DMS114 treated with DMSO at 0.1 percent for 48 hours (cell line): ENCODE data around the gene CCDC134.
A peak's percentile ranks its signal among the peaks of the same experiment; 100 is the strongest.

ENCODE experiments used
- DNase-seq: peaks from one replicate; lab custom pipeline; 2025; ENCODE audit not compliant: unreplicated experiment; lab: John Stamatoyannopoulos, UW

Gene CCDC134

DNA sequence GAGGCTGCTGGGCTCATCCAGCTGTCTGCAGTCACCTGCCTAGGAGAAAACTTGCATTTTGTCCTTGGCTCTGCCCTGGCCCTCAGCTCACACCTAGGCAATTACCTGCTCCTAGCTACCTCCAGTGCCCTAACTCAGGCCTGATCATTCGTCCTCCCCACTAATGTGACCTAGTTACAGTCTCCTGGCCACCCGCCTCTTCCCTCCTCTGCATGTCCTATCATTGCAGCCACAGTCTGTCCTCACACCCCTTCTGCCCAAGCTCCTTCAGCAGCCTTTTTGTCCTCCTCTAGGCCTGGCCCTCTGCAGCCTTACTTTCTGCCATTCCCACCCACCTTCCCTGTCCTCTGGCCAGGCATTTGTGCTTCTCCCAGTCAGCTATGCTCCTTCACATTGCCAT is 17.7 kb upstream of the CCDC134 start:
- no peak for DNase-seq

DNA sequence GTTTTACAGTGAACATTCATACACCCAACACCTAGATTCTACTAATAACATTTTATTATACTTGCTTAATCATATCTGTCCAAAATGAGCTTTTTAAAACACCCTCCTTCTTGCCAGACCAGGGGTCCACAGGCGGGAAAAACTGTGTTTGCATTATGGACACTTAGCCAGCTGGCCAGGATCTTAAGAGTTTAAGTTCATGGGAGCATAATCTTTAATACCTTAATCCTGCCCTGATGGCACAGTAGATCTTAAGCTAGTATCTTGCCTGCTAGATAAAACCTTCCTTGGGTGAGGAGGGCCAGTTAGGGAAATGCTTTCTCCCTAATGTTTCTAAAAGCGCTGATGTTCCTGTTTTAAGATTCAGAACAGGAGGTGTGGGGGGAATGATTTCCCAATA is 13.1 kb upstream of the CCDC134 start:
- DNase-seq = no peak

DNA sequence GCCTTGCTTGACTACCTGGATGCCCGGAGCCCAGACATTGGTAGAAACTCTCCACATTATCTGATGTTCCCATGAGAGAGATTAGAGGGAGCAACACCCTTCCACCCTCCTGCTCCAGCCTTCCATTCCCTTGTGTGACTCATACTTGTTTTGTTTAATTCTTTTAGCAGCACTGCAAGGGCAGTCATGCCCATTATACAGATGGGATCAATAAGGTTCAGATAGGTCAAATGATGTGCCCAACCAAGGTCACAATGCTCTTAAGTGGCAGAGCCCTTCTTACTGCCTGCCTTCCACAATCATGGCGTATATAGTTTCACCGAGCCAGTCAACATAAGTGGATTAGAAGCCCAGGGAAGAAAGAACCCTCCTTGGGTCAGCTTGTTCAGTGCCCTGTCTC is 6.6 kb upstream of the CCDC134 start:
- no peak for DNase-seq

DNA sequence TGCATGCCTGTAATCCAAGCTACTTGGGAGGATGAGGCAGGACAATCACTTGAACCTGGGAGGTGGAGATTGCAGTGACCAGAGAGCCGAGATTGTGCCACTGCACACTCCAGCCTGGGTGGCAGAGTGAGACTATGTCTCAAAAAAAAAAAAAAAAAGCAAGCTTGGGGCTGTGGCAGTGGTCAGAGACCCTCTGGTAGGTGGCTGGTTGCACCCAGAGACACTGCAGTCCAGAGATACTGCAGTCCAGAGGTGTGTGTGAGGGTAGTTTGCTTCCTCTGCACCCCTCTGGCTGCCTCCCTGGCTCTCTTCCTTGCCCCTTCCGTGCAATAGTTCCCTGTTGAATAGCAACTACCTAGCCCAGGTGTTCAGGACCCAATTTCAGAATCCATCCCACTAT is 1.7 kb upstream of the CCDC134 start:
- no peak for DNase-seq

DNA sequence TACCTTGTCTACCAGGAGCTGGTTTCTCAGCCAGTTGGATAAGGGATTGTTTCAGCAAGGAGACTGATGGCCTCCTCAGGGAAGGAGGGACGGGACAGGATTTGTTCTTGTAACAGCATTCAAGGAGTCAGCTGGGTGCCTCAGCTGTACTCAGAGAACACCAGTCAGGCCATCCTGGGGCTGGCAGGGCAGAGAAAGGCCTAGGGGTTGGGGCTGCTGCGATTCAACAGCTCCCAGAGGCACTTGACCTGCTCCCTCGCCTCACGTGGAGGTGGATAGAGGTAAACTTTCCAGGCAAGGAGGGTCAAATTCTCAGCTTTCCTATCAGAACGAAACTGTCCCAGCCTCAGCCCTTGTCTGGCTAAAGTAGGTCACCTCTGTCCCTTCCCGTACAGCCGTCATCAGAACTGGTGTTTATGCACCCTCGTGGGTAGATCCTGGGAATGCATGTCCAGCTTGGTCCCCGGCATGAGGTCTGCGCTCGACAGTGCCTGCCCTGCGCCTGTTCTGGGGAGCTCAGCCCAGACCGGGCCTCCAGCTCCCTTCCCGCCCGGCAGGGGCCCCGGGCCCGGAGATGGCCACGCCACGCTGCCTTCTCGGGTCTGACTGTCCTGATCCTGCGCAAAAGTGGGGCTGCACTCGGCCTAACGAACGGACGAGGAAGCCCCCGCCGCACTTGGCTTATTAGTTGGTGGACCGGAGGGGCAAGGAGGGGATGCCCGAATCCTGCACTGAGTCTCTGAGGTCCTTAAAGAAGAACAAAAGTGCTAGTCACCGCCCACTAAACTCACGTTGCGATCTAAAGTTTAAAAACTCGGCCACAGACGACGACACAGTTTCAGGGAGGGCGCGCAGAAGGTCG is 762 bp upstream of the CCDC134 start:
- peak; percentile 16 for DNase-seq

DNA sequence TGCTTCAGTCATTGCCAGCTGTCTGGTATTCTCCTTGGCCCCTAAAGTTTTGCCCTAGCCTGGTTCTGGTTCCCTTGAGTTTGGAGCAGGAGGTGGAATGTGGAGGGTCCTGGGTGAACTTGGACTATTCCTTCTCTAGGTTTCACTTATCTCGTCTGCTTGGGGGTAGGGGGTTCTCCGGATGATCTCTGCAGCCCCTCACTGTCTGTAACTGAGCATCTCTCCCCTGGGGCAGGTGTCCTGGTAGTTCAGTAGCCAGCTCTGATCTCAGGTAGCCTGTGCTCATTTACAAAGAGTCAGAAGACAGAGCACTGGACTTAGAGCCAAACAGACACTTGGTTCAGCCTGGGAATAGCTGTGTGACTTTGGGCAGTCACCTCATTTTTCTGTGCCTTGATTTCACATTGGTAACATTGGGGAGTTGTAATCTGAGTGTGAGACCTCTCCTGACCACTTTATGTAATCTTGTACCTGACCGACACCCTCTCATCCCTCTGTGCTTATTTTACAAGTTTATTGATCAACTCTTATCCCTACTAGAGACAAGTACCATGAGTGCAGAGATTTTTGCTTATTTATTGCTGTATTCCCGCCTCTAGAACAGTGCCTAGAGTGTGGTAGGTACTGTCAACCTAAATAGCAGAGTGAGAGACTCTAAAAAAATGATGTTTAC is 804 bp downstream of the CCDC134 start:
- DNase-seq = no peak

DNA sequence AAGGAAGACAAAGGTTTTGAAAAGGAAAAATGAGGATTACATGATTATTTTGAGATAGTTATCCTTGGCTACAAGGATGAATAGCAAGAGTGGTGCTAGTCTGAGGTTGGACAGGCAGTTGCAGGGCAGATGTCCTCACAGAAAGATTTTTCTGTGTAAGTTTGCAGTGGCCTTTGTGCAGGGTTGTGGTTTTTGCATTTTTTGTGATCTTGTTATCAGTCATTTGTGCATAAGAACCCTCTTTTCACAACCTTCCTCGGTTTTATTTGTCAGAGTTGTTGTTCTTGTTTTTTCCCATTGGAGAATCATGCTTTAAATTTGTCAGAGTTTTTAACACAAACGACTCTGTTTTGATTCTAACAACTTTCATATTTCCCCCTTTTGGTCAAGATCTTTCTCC is 1.4 kb downstream of the CCDC134 start:
- DNase-seq = no peak

DNA sequence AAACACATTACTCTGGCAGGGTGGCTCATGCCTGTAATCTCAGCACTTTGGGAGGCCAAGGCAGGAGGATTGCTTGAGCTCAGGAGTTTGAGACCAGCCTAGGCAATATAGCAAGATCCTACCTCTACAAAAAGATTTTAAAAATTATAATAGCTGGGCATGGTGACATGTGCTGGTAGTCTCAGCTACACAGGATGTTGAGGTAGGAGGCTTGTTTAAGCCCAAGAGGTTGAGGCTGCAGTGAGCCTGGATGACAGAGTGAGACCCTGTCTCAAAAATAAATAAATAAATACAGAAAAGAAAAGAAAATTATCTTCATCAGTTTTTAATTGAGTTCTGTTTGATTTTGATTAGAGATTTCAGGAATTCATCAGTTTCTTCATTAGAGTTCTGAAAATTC is 5.2 kb downstream of the CCDC134 start:
- no peak for DNase-seq

DNA sequence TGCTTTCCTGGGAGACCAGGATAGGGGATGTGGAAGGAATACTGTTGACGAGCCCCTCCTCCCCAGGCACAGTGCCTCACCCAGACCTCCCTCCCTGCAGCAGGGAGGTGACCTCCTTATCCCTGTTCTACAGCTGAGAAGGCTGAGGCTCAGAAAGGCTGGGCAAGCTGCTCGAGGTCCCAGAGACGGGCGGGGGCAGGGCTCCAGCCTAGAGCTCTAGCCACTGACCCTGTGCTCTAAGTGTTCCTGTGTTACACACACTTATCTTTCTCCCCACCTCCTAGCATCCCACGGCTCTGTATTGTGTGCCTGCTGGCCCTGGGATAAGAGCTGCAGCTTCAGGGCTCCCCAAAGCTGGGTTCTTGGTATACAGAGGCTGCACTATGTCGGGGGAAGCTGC is 7.9 kb downstream of the CCDC134 start:
- no peak for DNase-seq

DNA sequence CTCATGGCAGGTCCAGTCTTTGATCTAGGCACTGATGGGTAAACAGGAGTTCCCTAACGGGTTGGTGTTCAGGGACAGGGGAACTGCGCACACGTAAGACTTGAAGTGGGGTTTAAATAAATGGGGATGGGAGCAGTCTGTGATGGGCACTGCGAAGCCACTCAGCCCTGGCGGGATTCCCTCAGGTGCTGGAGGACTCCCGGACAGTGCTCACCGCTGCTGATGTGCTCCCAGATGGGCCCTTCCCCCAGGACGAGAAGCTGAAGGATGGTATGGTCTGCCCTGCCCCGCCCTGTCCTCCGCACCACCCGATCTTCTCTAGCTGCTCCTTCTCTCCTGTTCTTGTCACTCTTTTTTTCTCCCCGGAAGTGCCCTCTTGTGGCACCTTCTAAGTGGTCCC is 9.5 kb downstream of the CCDC134 start:
- no peak for DNase-seq

DNA sequence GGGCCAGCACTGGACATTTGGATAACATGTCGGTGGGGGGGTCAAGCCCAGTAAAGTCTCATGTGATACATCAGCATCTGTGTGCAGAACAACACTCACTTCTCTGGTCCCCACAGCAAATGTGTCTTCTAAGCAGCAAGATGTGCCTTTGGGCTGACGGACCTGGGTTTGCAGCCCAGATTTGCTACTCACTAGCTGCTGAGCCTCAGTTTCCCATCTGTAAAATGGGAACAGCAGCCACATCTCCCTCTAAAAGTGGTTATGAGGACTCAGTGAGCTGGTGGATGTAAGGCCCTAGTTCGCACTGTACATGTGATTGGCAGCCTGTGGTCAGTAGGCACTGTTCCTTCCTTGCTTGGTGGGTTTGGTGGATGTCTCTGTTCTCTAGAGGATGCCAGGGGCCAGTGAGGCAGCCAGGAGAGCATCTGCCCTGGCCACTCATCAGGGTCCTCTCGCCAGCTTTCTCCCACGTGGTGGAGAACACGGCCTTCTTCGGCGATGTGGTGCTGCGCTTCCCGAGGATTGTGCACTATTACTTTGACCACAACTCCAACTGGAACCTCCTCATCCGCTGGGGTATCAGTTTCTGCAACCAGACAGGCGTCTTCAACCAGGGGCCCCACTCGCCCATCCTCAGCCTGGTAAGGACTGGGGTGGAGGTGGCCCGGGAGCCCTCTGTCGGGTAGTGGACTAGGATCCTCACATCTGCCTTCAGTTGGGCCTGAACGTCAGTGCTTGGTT is 12.5 kb downstream of the CCDC134 start:
- no peak for DNase-seq

DNA sequence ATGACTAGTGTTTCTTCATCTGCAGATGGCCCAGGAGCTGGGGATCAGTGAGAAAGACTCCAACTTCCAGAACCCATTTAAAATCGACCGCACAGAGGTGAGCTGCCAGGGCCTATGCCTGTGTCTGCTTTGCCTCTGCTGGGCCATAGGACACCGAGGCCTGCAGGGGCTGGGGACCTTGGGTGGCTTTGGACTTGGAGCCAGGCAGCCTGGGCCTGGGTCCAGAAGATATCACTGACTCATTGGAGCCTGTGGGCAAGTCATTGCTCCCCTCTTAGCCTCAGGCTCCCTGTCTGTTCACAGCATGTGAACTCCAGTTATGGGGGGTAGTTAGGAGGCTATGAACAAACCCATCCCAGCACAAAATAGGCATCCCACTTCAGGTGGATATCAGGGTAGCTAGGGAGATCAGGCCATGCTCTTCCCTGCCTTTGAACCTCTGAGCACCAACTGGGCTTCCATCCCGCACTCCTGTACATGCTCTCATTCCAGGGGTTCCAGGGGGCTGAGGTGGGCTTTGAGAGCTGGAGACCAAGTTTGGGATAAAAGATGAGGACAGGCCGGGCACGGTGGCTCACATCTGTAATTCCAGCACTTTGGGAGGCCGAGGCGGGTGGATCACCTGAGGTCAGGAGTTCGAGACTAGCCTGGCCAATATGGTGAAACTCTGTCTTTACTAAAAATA is 13.4 kb downstream of the CCDC134 start:
- no peak for DNase-seq

DNA sequence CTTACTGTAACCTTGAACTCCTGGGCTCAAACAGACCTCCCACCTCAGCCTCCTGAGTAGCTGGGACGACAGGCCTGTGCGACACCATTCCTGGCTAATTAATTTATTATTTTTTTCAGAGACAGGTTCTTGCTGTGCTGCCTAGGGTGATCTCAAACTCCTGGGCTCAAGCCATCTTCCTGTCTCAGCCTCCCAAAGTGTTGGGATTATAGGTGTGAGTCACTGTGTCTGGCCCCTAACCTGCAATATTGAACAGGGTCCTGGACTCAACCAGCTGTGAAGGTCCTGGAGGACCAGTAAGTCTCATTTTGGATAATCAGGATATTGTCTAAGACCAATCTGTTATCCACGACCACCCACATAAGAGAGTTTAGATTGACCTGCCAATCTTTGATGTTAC is 15.2 kb downstream of the CCDC134 start:
- no peak for DNase-seq

DNA sequence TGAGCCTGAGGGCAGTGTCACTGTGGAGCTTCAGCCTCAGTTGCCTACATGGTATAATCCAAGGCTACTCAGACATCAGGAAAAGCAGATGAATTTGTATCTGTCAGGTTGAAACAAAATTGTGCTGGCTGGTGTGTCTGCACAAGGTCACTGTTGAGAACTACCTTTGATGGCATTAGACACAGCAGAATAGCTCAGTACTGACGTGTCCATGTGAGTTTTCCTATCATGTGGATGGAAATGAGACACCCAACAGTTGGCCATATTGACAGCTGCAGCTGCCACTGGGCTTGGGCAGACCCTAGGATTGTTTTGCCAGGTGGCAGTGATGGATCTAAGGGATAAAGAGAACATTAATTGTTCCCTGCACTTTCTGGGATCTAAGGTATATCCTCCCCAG is 15.8 kb downstream of the CCDC134 start:
- no peak for DNase-seq

DNA sequence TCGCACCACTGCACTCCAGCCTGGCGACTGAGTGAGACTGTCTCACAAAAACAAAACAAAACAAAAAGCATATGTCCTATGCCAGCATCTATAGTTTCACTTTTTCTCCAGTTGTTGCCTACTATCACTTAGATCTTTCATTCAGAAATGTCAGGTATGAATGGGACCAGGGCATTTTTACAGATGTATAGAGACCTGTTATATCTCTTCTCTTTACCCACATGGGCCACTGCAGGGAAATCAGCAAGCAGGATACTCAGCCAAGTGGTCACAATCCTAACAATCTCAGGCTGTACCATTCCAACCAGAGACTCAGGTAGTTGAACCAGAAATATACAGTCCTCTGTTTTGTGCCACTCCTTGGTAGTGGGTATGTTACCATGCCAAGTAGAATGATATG is 16.4 kb downstream of the CCDC134 start:
- no peak for DNase-seq

DNA sequence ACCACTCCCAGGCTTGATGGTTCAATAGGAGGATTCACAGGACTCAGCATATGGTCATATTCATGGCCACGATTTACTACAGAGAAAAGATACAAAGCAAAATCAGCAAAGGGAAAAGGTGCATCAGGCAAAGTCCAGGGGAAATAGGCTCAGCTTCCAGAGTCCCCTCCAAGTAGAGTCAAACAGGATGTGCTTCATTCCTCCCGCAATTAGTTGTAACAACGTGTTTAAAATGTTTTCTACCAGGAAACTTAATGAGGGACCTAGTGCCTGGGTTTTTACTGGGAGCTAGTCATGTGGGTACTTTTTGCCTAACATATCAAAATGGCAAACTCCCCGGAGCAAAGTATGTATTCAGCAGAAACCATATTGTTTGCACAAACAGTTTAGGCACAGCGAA is 17.5 kb downstream of the CCDC134 start:
- DNase-seq = no peak

DNA sequence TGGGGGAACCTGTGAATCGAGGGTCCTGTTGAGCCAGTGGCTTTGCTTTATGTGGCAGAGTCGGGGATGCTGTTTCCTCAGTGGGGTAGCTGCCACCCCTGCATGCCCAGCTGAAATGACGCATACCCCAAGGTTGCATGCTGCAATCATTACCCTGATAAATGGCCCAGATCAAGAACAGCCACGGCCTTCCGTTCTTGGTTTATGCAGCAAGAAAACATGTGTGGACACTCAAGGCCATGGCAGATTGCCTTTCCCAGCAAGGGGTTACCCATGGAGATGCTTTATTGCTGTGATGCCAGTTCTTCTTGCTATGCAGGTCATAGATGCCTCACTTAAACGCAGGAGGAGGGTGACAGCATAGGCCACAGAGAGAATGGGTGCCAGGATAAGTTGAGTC is 18.1 kb downstream of the CCDC134 start:
- no peak for DNase-seq

DNA sequence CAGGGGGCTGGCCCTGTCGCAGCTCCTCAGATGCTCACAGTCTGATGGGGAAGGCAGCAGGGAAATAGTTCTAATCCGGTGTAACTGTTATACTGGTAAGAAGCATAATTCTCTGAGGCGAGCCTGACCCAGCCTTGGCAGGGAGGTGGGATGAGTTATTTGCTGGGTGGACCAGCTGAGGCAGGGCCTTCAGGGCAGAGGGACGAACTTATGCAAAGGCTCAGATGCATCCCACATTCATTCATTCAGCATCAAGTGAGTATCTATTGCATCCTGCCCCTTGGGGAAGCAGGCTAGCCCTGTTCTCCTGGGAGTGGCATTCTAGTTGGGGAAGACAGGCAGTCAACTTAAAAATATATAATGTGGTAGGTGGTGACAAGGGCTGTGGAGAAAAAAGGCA is 18.8 kb downstream of the CCDC134 start:
- no peak for DNase-seq

DNA sequence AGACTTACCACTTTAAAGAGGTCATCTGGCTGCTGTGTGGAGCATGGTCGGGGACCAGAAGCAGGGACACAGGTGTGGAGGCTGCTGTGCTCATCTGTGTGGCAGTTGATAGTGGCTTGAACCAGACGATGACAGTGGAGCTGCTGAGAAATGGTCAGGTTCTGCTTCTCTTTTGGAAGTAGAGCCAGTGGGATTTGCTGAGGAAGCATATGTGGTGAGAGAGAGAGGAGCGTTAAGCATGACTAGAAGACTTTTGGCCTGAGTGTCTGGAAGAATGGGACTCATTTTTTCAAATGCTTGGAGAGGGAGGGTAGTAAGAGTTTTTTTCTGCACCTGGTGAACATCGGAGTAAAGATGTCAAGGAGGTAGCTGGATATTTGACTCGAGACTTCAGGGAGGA is 20.0 kb downstream of the CCDC134 start:
- DNase-seq = no peak

DNA sequence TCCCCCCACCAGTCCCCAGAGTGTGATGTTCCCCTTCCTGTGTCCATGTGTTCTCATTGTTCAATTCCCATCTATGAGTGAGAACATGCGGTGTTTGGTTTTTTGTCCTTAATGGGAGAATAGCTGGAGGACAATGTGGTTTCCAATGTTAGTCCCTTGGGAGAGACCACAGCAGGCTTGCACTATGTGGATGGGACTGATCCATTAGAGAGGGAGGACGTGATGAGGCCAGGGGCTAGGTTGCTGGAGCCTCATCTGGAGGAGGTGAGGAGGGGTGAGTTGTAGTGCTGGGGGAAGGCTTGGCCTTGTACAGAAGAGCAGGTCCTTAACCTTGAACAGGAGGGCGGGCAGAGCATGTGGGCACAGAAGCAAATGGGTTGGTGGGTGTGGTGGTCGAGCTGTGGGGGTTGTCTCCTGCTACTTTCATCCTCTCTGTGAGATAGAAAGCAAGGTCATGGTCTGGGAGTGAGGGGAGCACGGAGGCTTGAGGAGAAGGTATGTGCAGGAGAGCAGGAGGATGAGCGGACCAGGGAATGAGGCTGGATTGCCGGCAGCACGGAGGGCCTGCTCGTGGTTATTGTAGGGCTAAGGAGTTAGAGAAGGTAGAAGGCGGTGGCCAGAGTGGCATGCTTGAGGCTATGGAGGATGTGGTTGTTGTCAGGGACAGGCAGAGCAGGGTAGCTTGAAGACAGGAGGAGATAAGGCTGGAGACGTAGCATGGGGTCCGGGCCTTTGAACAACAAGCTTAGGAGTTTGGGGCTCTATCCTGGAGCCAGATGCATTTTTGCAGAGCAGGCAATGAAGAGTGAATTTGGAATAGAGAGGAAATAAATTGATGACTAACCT is 21.2 kb downstream of the CCDC134 start:
- DNase-seq = no peak
